GM19239 (cell line): ENCODE data around the gene TEAD3.
"Not testable (repeated sequence)": the region's sequence is repeated elsewhere in the genome, so short reads cannot be mapped to it uniquely, and the experiment has no call there.

Source experiments
- DNase-seq: peaks from one replicate; pipeline ENCODE4 v3.0.0; 2011; ENCODE audit warnings: low spot score; ENCODE audit not compliant: insufficient read length
- FAIRE-seq: peaks from 2 replicates; lab custom pipeline; 2011; peaks lifted over from hg19 to GRCh38; lab: Jason Lieb, UNC

The TEAD3 gene

DNA sequence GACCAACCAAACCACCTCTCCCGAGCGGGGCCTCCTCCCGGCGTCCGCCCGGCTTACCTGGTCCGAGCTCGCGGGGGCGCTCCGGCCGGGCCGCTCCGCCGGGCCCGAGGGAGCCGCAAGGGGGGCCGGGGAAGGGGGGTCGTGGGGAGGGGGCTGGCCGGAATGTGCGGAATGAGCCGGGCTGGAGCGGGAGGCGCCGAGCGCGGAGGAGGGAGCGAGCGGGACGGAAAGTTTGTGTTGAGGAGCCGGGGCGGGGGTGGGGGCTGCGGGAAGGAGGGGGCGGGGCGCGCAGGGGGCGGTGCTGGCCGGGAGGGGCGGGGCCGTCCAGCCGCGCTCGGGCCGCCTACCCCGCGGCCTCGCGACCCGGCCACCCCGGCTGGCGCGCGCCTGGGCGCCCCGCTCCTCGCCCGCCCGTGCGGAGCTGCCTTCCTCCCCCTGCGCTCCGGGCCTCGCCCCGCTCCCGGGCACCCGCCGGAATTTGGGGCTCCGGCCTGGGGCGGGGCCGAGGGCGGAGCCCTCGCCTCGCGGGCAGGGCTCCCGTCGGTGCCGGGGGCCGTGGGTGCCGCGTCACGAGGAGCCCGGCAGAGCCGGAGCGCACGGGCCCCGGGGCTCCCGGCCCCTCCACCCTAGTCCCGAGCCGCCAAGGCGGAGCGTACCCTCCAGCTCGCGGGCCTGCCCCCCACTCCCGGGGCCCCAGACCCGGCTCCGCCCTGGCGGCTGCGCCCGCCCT lies at the start of gene TEAD3:
TEAD3 (minus strand) TSS at position 239 of the 730 bp plus-strand sequence.
- FAIRE-seq: no peak

DNA sequence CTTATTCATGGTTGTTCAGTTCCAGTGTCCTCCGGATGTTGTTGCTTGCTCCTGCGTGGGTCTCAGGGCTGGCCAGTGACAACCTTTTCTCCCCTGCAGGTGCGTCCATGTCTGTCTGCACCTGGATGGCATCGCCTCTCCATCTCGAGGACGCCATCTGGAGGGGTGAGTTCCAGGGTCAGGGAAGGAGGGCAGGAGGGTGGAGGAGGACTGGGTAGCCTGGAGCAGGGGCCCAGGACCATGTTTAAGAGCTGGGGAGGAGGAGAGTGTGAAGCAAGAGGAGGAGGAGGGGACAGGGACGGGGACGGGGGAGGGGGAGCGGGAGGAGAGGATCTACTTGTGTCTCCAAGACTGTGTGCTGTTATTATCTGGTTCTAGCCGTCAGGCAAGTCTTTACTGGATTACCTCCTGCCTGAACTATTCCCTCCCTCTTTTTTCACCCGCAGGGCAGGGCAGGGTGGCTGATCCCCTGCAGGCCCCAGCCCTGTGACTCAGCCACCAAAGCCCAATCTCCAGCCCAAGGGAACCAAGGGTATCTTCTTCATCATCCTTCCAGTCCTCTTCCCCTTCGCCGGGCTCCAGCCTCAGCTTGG lies 48.0 kb upstream of the TEAD3 start:
- no peak for FAIRE-seq
- DNase-seq: no peak

More for the DNA sequence above, at the start of gene TEAD3:
- DNase-seq: peak; percentile 94

DNA sequence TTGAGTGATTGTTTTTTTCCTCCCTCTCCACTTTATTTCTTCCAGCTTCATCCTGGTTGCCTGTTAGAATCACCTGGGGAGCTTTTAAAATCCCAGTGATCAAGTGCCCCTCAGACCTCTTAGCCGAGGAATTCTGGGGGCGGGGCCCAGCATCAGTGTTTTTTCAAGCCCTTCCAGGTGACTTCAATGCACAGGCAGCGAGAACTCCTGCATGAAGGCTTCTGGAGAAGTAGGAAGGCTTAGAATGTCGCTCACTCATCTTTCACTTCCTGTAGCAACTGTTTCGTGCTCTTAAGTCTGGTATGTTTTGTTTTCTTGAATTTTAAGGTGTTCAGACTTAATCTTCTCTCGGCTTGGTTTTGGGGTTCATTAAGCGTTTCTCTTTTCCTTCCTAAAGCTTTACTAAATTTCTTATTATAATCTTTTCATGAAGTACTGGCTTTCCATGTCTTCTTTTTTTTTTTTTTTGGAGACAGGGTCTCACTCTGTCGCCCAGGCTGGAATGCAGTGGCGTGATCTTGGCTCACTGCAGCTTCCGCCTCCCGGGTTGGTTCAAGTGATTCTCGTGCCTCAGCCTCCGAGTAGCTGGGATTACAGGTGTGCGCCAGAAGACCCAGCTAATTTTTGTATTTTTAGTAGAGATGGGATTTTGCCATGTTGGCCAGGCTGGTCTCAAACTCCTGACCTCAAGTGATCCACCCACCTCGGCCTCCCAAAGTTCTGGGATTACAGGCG lies 46.7 kb upstream of the TEAD3 start:
- FAIRE-seq: no peak
- no peak for DNase-seq

DNA sequence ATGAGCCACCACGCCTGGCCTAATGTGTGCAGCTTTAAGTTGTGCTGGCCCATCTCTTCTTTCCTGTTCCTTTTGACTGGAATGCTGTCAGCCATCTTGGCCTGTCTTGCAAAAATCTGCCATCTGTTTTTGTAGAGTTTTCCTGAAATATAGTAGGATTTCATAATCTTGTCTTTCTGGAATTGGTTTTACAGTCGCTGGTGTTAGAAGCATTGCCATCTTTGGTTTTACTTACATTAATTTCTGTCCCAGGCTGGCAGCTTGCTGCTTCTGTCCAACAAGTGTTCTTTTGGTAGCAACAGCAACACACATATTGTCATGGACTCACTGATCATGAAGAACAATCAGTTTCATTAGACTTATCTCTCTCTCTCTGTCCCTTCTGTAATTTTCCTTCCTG lies 45.0 kb upstream of the TEAD3 start:
- FAIRE-seq: no peak

DNA sequence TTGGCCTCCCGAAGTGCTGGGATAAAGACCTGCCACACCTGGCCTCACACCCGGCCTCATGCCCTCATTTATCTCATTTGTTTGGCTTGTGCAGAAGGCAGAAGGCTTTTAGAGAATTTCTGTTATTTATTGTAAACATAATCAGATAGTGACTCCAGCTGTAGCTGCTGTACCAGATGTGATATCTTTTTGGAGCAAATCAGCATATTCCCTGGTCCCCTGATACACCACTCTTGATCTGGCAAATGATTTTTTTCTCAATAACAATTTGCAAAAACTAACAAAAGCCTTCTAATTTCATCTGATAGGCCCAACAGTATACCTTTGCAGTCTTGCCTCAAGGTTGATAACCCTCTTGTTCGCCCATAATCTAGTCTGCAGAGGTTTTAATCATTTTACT lies 42.3 kb upstream of the TEAD3 start:
- no peak for FAIRE-seq
- no peak for DNase-seq

More for the DNA sequence above, 45.0 kb upstream of the TEAD3 start:
- no peak for DNase-seq

DNA sequence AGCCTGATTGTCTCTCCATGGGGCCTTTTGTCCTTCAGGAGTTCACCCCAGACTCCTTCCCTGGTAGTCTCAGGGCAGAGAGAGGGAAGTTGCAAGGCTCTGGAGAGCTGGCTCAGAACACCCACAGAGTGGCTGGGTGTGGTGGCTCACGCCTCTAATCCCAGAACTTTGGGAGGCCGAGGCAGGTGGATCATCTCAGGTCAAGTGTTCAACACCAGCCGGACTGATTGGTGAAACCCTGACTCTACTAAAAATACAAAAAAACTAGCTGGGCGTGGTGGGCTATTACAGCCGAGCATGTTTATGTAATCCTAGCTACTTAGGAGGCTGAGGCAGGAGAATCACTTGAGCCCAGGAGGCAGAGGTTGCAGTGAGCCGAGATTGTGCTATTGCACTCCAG lies 39.0 kb upstream of the TEAD3 start:
- not testable (repeated sequence) for DNase-seq, FAIRE-seq

DNA sequence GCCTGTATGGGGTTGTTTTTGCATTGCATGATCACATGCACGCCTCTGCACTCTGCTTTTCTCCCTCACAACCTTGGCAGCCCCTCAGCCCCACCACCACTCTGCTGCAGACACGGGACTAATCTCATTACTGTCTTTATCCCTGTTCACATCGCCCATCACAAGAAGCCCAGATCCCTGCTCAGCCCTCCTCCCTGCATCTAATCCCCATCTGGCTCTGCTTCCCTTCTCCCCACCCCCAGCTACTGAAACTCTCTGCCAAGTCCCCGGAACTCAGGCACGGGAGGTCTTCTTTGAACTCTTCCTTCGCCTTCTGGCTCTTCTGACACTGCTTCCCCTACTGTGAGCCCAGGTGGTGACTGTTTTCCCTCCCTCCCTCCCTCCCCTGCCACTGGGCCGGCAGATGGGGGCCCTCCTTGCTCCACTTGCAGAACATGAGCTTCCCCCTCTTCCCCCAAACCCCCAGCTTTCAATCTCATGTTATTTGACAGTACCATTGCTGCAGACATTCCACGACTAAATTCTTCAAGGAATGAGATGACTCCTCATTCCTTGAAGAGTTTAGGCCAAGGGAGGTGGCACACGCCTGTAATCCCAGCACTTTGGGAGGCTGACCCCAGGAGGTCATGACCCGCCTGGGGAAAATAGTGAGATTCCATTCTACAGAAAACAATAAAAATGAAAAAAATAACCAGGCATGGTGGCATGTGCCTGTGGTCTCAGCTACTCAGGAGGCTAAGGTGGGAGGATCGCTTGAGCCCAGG lies 37.7 kb upstream of the TEAD3 start:
- DNase-seq (no peak), FAIRE-seq (no peak)

DNA sequence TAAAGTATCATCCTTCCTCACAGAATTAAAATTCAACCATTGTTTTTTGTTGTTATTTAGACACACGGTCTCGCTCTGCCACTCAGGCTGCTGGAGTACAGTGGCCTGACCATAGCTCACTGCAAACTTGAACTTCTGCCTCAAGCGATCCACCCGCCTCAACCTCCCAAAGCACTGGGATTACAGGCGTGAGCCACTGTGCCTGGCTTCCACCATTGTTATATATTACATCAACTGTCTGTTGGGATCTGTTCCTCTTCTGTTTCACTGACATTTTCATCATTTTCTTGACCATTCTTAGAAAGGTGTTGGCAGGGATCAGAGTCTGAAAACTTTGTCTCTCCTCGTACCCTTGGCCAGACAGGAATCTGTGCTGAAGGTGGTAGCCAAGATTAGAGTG lies 37.1 kb upstream of the TEAD3 start:
- DNase-seq (no peak), FAIRE-seq (no peak)

DNA sequence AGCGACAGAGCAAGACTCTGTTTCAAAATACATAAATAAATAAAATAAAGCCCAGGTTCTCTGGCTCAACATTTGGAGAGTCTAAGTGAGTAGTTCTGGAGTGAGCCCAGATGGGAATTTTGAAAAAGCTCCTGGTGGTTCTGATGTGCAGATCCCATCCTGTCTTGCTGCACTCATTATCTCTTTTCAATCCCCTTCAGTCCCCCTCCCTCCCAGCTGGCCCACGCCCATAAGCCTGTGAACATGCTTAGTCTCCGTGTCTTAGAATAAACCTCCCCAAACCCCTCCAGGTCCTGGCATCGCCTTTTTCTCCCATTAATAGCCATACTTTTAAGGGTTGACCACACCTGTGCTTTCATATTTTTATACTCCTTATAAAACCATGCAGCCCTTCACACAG lies 35.2 kb upstream of the TEAD3 start:
- DNase-seq (no peak), FAIRE-seq (no peak)

DNA sequence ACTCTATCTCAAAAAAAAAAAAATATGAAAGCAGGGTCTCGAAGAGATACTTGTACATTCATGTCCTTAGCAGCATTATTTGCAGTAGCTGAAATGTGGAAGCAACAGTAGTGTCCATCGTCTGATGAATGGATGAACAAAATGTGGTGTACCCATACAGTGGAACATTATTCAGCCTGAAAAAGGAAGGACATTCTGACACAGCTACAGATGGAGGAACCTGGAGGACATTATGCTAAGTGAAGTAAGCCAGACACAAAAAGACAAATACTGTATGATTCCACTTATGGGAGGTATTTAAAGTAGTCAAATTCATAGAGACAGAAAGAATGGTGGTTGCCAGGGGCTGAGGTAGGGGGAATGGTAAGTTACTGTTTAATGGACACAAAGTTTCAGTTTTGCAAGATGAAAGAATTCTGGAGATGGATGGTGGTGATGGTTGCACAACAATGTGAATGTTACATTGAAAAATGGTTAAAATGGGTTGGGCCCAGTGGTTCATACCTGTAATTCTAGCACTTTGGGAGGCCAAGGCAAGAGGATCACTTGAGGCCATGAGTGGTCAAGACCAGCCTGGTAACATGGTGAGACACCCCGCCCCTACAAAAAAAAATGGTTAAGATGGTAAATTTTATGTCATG lies 27.6 kb upstream of the TEAD3 start:
- no peak for DNase-seq
- no peak for FAIRE-seq

DNA sequence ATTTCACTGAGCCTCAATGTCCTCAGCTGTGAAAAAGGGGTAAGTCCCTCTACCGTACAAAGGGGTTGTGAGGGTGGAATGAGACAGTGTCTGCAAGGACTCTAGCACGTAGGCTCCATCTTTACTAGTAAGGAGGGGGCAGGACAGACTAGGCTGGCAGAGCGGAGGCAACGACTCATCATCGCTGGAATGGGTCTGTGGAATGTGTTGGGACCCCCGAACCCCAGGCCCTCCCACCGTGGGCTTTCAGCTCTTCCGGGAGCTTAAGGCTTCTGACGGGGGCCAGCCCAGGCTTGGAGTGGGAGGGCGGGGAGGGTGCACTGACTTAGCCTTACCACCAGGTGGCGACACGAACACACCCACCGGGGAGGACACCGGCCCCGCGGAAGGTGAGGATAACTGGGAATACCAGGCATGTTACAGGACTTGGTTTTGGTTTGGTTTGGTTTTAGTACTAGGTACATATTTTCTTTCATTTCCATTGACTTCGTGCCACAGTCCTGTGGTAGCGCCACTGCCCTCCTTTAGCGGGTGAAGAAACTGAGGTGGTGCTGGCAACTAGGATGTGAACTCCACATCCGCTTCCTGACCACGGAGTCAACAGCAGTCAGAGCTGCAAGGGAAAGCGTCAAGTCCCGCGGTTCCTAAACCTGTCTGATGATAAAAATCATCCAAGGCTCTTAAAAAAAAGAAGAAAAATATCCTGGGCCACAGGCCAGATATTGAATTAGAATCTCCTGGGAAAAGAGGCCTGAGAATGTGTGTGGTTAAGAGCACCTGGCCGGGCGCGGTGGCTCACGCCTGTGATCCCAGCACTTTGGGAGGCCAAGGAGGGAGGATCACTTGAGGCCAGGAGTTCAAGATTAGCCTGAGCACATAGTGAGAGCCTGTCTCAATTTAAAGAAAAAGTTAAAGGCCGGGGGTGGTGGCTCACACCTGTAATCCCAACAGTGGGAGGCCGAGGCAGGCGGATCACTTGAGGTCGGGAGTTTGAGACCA lies 26.1 kb upstream of the TEAD3 start:
- FAIRE-seq: peak; percentile 73
- peak; percentile 75 for DNase-seq

DNA sequence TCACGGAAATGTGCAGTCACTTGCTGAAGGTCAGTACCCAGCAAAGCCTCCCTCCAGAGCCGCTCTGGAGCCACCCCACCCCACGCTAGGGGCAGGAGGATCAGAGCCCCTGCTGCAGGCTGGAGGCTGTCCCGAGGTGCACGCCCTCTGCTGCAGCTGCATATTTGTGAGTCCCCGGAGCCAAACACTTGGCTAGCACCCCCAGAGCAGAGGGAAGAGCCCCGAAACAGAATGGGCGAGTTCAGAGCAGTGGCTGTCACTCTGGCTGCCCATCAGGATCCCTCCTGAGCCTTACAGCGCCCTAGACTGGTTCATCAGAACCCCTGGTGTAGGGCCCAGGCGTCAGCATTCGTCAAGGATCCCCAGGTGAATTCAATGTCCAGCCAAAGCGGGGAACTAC lies 25.3 kb upstream of the TEAD3 start:
- FAIRE-seq: no peak
- DNase-seq: no peak

DNA sequence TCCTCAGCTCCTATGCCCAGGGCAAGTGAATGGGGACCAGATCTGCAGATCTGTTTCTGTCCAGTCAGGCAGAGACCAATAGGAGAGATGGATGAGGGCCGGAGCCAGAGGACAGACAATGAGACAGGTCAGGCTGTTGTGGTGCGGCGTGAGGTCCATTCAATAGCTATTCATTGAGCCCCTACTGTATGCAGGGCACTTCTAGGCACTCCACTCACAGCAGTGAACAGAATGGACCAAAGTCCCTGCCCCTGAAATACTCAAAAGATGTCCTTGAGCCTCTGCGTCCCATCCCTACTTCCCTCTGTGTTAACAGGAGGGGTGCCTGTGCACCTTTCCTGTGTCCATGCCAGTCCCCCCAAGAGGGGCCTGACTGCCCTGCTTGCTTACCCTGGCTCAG lies 24.4 kb upstream of the TEAD3 start:
- no peak for FAIRE-seq

DNA sequence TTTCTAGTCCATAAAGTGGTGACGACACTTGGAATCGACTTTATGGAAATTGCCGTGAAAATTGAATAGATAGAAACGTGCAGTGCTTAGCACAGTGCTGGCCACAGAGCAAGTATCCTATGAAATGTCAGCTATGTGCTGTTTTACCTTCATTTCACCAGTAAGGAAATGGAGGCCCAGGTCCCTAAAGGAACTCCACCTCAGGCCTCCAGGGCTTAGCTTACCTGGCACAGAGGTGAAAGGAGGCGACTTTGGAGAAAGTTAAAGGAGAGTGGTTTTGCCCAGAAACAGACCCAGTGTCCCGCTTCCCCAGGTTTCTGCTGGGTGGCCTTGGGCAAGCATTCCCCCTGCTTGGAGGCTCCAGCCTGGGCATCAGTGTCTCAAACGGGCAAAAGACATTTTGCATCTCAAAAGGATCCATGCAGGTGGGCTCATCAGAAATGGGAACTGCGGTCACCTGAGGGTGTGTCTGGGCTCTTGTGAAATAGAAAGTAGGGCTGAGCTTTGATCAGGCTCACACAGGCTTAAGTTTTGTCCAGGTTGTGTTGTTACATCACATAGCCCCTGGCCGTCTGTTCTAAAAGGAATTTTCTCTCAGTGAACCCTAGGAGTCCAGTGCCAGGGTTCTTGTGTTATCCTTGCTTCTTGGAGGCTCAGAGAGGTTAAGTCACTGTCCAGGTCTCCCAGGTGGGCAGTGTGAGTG lies 22.6 kb upstream of the TEAD3 start:
- DNase-seq: no peak
- no peak for FAIRE-seq

More for the DNA sequence above, 24.4 kb upstream of the TEAD3 start:
- DNase-seq: no peak

DNA sequence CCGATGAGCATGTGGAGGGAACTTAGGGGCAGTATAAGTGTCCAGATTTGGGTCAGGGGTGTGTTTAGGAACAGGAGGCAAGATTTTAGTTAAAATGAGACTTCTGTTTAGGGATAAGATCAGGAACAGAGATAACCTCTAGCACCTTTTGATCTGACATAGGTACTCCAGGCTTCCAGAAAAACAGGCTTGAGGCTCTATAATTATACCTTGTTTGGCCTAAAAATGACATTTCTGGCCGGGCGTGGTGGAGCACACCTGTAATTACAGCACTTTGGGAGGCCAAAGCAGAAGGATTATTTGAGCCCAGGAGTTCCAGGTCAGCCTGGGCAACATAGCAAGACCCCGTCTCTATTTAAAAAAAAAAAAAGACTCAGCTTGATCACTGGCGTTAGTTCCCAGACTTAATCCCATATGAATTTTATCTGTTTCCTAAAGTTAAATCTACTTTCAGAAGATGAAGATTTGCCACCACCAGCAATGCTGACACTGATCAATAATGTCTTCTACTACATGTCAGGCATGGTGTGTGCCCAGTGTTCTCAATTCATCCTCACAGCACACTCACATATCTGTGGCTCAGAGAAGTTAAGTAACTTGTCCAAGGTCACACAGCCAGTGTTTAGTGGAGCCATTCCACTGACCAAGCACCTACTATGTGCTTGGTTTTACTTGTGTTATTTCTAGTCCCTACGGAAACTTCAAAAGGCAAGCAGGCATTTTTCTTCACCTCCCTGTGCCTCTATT lies 21.9 kb upstream of the TEAD3 start:
- DNase-seq: no peak
- no peak for FAIRE-seq

DNA sequence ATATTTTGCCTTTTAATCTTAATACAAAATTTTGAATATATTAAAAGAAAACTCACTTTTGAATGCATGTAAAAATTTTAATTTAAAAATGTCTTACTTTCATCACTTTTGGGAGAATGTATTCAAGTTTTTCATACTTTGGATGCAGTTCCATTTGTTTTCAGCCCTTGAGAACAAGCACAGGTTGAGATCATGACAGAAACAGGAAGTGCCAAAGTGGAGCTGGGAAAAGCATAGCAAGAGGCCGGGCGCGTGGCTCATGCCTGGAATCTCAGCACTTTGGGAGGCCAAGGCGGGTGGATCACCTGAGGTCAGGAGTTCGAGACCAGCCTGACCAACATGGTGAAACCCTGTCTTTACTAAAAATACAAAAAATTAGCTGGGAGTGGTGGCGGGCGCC lies 21.1 kb upstream of the TEAD3 start:
- not testable (repeated sequence) for FAIRE-seq, DNase-seq

DNA sequence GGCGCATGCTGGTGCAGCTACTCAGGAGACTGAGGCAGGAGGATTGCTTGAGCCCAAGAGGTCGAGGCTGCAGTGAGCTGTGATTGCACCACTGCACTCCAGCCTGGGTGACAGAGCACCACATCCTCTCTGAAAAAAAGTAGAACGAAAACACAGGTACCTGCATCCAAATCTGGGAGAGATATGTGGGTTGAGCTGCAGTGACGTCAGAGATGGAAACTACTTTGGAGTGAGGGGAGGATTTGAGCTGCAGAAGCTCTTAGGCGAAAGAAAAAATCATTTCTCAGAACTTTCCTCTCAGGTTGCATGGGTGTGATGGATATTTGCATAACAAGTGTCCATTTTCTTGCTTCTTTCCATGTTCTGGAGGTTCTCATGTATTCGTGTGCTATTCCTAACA lies 19.8 kb upstream of the TEAD3 start:
- DNase-seq (no peak), FAIRE-seq (no peak)

DNA sequence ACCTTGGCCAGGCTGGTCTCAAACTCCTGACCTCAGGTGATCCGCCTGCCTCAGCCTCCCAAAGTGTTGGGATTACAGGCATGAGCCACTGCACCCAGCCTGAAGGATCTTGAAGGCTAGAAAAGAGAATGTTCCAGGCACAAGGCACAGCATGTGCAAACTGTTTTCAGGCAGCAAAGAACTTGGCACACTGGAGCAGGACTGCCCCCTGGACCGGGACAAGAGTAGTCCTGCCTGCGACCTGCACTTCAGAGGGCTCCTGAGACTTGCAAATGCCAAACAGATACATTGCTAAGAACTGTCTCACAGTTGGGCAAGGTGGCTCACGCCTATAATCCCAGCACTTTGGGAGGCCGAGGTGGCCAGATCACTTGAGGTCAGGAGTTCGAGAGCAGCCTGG lies 19.1 kb upstream of the TEAD3 start:
- FAIRE-seq, DNase-seq: not testable (repeated sequence)
